Measurements from ENCODE around the gene FOXL3. TPM values are rescaled to one million over a fixed set of nuclear protein-coding genes. Genes with fewer than 3 reads are reported as not detected.

FOXL3 gene
- total RNA-seq, 1 donor: not detected

DNA sequence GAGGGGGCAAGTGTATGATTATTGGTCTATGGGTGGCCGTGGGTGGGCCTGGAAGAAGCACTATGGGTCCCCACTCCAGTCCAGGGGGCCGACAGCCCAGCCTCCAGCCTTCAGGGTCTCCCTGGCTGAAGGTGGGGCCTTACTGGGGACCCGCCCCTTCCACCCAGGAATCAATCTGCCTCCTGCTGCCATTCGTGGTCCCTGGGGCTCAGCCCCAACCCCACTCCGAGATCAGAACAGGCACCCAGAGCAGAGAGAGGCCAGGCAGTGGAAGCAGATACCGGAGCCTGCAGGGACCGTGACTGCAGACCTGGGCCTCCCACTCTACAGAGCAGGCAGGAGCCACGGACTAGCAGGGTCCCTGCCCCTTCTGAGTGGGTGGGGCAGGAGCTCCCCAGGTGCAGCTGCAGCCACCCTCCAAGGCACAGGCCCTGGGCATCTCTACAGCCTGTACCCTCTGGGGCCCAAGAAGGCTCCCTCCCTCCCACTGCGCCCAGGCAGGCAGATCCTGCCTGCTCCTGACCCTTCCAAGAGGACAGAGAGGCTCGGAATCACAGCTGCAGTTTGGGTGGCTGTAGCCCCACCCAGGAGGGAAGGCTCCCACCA is 13.6 kb upstream of the FOXL3 start:
- no peak overlapping the region for H3K4me3 ChIP-seq (ENCODE audit: low read depth, low read length)
- TF ChIP-seq CTCF (IDR thresholded peaks at IDR 0.05; ENCODE audit: insufficient read depth, low read depth, low read length): no peak
- no peak for DNase-seq (ENCODE audit: low read depth)

GRCh38 chr7:277228-277627 is 12.7 kb upstream of the FOXL3 start:
- H3K4me3 ChIP-seq (ENCODE audit: low read depth, low read length): no peak overlapping the region
- DNase-seq (ENCODE audit: low read depth): no peak
- no peak for TF ChIP-seq CTCF (IDR thresholded peaks at IDR 0.05; ENCODE audit: insufficient read depth, low read depth, low read length)

GRCh38 chr7:278081-278480 is 11.9 kb upstream of the FOXL3 start:
- no peak overlapping the region for H3K4me3 ChIP-seq (ENCODE audit: low read depth, low read length)
- TF ChIP-seq CTCF (IDR thresholded peaks at IDR 0.05; ENCODE audit: insufficient read depth, low read depth, low read length): no peak
- no peak for DNase-seq (ENCODE audit: low read depth)

DNA sequence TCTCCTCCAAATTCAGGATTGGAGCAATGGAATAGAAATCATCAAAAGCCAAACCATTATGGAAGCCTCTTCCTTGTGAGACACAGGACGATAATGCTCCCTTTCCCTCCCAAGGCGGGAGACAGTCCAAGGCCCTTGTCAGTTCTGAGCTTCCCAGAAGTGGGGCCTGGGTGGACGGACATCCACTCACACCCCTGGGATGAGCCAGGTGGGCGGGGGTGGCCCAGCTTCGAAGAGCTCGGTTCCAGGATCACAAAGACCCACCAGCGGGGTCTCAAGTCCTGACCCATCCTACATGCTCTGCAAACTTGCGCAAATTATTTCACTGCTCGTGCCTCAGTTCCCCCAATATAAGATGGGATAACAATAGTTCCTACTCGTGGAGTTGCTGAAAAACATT is 10.1 kb upstream of the FOXL3 start:
- H3K4me3 ChIP-seq (ENCODE audit: low read depth, low read length): no peak overlapping the region
- no peak for DNase-seq (ENCODE audit: low read depth)
- TF ChIP-seq CTCF (IDR thresholded peaks at IDR 0.05; ENCODE audit: insufficient read depth, low read depth, low read length): no peak

DNA sequence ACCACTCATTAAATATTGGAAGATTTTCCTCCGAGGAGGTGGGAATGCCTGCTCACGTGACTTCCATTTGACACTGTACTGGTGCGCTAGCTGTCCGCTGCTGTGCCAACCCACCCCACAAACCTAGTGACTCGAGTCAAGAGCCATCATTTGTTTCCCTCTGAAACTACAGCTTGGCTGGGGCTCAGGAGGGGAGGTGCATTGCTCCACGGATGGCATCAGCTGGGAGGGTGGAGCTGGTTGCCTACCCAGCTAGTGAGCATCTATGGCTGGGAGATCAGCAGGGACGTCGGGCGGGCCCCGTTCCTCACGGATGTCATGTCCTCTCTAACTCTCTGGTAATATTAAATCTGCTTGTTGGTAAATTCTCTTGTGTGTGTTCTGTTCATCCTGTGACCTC is 9.5 kb upstream of the FOXL3 start:
- no peak for DNase-seq (ENCODE audit: low read depth)
- H3K4me3 ChIP-seq (ENCODE audit: low read depth, low read length): no peak overlapping the region
- TF ChIP-seq CTCF (IDR thresholded peaks at IDR 0.05; ENCODE audit: insufficient read depth, low read depth, low read length): no peak

DNA sequence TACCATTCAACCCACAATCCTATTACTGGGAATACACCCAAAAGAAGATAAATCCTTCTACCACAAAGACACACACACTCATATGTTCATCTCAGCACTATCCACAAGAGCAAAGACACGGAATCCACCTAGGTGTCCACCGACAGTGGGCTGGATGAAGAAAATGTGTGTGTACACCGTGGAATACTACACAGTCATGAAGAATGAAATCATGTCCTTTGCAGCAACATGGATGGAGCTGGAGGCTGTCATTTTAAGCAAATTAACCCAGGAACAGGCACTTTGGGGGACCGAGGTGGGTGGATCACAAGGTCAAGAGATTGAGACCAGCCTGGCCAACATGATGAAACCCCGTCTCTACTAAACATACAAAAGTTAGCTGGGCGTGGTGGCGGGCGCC is 8.3 kb upstream of the FOXL3 start:
- H3K4me3 ChIP-seq (ENCODE audit: low read depth, low read length): no peak overlapping the region
- DNase-seq (ENCODE audit: low read depth): no peak
- TF ChIP-seq CTCF (IDR thresholded peaks at IDR 0.05; ENCODE audit: insufficient read depth, low read depth, low read length): no peak

GRCh38 chr7:282621-283020 is 7.3 kb upstream of the FOXL3 start:
- no peak for DNase-seq (ENCODE audit: low read depth)
- TF ChIP-seq CTCF (IDR thresholded peaks at IDR 0.05; ENCODE audit: insufficient read depth, low read depth, low read length): no peak
- no peak overlapping the region for H3K4me3 ChIP-seq (ENCODE audit: low read depth, low read length)

Measured in fibroblast of villous mesenchyme (primary cell).